Thymus (tissue), 11 donors: ENCODE data around the gene C9orf50. TPM values are rescaled to one million over a fixed set of nuclear protein-coding genes. Genes with fewer than 3 reads are reported as not detected.

Source experiments
- DNase-seq, 9 donors: peaks; one replicate each; pipeline ENCODE4 v3.0.0-alpha.2; 2013; ENCODE audit warnings: low spot score in 9 of 9, low read depth in 6 of 9, missing footprints in 1 of 9
- H3K27ac ChIP-seq, 2 donors: one replicate each; pipeline ENCODE4 v1.5.1; 2013; ENCODE audit warnings: control low read depth in 1 of 2, low read depth in 1 of 2, low read length in 1 of 2, mild to moderate bottlenecking in 1 of 2, moderate library complexity in 1 of 2
- H3K27me3 ChIP-seq, 2 donors: one replicate each; pipeline ENCODE4 v1.5.1; 2013; ENCODE audit warnings: low read length in 1 of 2; ENCODE audit not compliant: control insufficient read depth in 2 of 2, insufficient read depth in 1 of 2
- H3K36me3 ChIP-seq, 2 donors: one replicate each; pipeline ENCODE4 v1.5.1; 2013; ENCODE audit warnings: low read length in 1 of 2, mild to moderate bottlenecking in 1 of 2, moderate library complexity in 1 of 2; ENCODE audit not compliant: control insufficient read depth in 2 of 2, insufficient read depth in 2 of 2
- H3K4me1 ChIP-seq, 2 donors: one replicate each; pipeline ENCODE4 v1.5.1; 2013; ENCODE audit warnings: low read length in 2 of 2; ENCODE audit not compliant: control insufficient read depth in 2 of 2, insufficient read depth in 2 of 2
- H3K4me3 ChIP-seq, 2 donors: one replicate each; pipeline ENCODE4 v1.5.1; 2013; ENCODE audit warnings: low read length in 2 of 2, control low read depth in 1 of 2, mild to moderate bottlenecking in 1 of 2
- H3K9me3 ChIP-seq, 2 donors: one replicate each; pipeline ENCODE4 v1.5.1; 2013; ENCODE audit warnings: low read length in 1 of 2, mild to moderate bottlenecking in 1 of 2; ENCODE audit not compliant: control insufficient read depth in 2 of 2, insufficient read depth in 1 of 2
- WGBS: extraction: QIAGEN DNeasy Blood & Tissue Kit; methylation state at CpG from one replicate; pipeline ENCODE4 v1.1.7; 2013; 5-methylcytosine and 5-hydroxymethylcytosine counted together
- polyA plus RNA-seq: library from polyadenylated mRNA; stranded (reverse); fragments of 200-250 nt; gene quantifications from one replicate; pipeline ENCODE4 v1.2.3, GENCODE V29; 2013
- total RNA-seq: library from RNA; stranded (reverse); fragments of 120-200 nt; gene quantifications from one replicate; pipeline ENCODE4 v1.2.4, GENCODE V29; 2013
- donor health status: healthy.

C9orf50 gene
- total and polyA plus RNA-seq, 2 donors, result 0.05 to 0.23 TPM

DNA sequence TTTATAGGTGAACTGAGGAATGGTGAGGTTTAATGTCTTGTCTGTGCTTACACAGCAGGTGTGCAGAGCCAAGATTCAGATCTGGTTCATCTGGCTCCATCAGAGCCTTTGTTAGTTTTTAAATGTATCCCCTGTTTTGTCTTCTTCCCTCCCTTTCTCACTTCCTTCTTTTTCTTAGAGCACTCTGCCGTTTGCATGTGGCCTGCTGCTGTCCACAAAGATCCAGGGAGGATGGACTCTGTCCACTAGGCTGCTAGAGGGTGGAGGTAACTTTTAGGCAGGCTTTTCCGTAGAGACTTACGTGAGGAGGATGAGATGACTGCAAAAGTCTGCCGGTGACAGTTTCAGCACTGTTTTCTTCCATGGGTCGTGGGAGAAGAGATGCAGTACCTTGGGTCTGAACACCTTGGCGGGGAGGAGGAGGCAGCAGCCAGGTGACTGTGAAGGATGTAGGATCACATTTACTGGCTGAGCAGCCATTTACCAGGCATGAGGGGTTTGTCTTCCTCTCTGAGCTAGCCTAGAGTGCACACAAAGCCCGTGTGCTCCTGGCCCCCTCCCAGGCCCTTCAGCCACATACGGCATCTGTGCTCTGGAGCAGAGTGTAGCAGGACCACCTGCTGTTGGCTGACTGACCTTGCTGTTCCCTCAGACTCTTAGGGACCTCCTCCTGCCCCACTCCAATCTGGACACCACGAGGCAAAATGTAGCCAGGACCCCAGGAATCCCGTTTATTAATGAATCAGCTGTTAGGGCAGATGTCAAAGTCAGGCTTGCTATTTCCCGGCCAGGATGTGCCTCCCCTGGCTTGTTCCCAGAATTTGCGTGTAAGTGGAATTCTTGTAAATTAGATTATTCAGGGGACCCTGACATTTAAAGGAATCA is 6.9 kb upstream of the C9orf50 start:
- H3K27ac ChIP-seq, result peak overlapping the region in 1 of 2 donors; percentile 3
- H3K4me3 ChIP-seq, result peak overlapping the region; percentile 92 to 93
- WGBS, result 86% methylated on average over 12 of the region's 12 CpGs
- H3K27me3 ChIP-seq, result no peaks in the 10 kb centered on the region
- H3K9me3 ChIP-seq, result no peaks in the 10 kb centered on the region
- no peak for DNase-seq
- peaks cover 19 to 40% of the 10 kb centered on the region in 2 donors for H3K4me1 ChIP-seq
- peaks cover 21 to 42% of the 10 kb centered on the region in 2 donors for H3K36me3 ChIP-seq

DNA sequence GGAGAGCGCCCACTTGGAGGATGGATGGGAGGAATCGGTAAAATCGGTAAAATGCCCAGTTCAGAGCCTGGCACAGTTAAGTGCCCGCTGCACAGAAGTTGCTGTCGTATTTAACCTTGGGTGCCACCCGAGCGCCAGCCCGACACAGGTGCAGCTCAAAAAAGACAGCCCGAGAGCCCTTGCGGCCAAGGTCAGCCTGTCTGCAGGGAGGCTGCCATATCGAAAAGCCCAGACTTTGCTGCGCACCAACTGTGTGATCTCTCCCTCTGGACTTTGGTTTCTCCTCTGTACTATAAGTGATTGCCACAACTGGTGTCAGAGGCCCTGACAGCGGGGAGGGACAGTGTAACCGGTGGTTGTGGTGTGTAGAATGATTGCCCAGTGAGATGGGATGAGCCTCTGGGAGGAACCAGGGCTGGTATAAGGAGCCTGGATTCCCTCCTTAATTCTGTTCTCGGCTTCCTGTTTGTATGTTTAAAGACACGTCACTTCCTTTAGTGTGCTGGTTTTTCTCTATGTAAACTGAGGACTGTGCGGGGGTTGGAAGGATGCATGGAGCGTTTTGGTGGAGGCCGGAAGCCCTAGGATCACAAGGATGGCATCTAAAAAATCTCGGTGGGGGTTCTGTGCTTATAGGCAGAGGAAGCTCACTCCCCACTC is 5.9 kb upstream of the C9orf50 start:
- Histone ChIP-seq H3K4me1 (peaks cover 19 to 40% of the 10 kb centered on the region in 2 donors), H3K4me3 (peak overlapping the region; percentile 92 to 93), H3K27ac (peak overlapping the region; percentile 94 to 95), H3K9me3 (no peaks in the 10 kb centered on the region), H3K27me3 (peaks cover 2 to 4% of the 10 kb centered on the region in 2 donors), H3K36me3 (peaks cover 16 to 33% of the 10 kb centered on the region in 2 donors)
- DNase-seq, result peak in 1 of 9 donors; percentile 49
- 11% methylated on average over 20 of the region's 20 CpGs for WGBS

DNA sequence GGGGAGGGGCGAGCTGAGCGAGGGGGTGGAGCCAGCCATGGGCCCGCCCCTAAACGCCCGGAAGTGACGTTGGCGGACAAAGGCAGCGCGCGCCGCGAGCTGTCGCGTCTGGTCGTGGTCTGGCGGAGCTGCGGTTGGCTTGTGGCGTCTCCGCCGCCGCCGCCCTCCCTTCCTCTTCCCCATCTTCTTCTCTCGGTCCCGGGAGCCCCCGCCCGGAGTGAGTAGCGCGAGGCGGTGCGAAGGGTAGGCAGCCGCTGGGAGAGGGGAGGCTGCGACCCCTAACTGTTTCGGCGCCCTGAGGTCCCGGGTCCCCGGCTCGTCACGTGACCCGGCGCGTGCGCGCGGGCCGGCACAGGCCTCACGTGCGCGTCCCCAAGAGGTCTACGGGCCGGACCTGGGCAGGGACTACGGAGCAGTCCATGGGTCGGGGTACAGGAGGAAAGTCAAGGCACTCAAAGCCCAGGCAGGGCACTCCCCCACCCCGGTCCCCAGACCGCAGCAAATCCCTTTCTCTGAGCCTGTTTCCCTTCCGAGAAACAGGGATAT is 5.3 kb upstream of the C9orf50 start, which contains the start of gene NTMT1:
Gene NTMT1, plus strand, starts transcription at position 85 of the 546 bp plus-strand sequence. CDS start 6,541 bp downstream, outside the sequence.
- Histone ChIP-seq H3K4me3 (peak within 1 kb of the TSS; percentile 92 to 93), H3K9me3 (no peaks in the 10 kb centered on the region), H3K27me3 (peaks cover 3 to 10% of the 10 kb centered on the region in 2 donors), H3K27ac (peak within 1 kb of the TSS; percentile 94 to 95), H3K36me3 (peaks cover 11 to 28% of the 10 kb centered on the region in 2 donors), H3K4me1 (peaks cover 19 to 40% of the 10 kb centered on the region in 2 donors)
- under 1% methylated on average over 55 of the region's 55 CpGs for WGBS
- DNase-seq, result peak in 7 of 9 donors; percentile 59 to 90 (median 82)

DNA sequence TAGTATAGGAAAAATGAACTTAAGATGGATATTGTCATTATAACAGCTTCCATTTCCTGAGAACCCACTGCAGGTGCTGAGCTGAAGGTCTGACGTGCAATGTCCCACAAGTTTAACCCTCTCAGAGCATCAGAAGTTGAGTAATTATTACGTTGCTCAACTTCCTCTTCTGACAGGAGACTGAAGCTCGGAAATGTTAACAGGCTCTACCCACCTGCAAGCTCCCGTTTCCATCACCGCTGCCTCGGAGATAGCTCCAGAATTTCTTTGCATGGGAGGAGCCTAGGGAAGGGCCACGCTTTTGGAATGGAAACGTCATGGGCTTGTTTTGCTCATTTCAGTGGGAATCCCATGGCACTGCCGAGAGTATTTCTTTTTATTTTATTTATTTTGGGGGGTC is 4.0 kb upstream of the C9orf50 start:
- peak overlapping the region; percentile 46 to 94 for H3K27ac ChIP-seq
- peaks cover 6 to 18% of the 10 kb centered on the region in 2 donors for H3K36me3 ChIP-seq
- 4% methylated on average over 9 of the region's 9 CpGs for WGBS
- H3K9me3 ChIP-seq, result no peaks in the 10 kb centered on the region
- H3K4me1 ChIP-seq, result peaks cover 19 to 48% of the 10 kb centered on the region in 2 donors
- H3K4me3 ChIP-seq, result peak overlapping the region; percentile 8 to 93
- DNase-seq, result peak in 4 of 9 donors; percentile 34 to 79 (median 48)
- peaks cover 14 to 22% of the 10 kb centered on the region in 2 donors for H3K27me3 ChIP-seq

DNA sequence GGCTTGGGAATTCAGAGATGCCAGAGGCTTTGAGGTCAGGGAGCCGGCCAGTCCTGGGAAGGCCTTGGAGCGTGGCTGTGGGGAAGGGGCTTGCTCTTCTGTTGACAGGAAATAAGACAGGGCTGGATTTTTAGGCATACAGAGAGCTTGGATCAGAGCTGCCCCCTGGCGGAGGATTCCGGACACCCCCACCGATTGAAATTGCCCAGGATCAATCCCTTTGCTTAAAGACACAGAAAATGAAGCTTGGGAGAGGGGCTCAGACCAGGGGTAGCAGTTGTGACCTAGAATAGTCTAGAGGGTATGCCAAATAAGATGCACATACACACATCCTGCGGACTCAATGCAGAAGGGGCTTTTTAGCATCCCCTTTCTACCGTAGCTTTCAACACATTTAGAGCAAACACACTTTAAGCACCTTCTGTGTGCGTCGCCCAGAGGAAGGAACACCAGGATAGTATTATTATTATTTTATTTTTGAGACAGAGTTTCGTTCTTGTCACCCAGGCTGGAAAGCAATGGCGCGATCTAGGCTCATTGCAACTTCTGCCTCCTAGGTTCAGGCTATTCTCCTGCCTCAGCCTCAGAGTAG is 3.4 kb upstream of the C9orf50 start:
- Histone ChIP-seq H3K36me3 (peaks cover 6 to 16% of the 10 kb centered on the region in 2 donors), H3K27me3 (peaks cover 21 to 29% of the 10 kb centered on the region in 2 donors), H3K27ac (peak overlapping the region in 1 of 2 donors; percentile 94), H3K4me1 (peaks cover 19 to 53% of the 10 kb centered on the region in 2 donors), H3K9me3 (peaks cover 2 to 5% of the 10 kb centered on the region in 2 donors), H3K4me3 (no peak overlapping the region)
- DNase-seq, result peak in 5 of 9 donors; percentile 50 to 81 (median 70)
- 46% methylated on average over 12 of the region's 12 CpGs for WGBS

DNA sequence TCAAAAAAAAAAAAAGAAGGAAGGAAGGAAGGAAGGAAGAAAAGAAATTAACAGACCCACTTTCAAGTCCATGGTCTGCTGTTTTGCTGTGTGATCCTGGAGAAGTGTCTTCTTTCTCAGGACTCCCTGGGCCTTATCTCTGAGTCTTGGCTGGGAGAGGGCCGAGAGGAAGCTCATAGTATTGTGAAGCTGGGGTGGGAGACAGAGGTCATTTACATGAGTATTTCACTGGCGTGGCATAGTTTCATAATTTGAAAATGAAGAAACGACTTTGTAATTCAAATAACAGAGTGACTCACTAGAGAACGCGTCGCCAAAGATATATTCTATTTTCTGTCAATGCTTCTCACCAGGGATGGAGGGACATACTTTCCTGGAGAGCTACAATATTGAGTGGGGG is 2.4 kb upstream of the C9orf50 start:
- peaks cover 19 to 53% of the 10 kb centered on the region in 2 donors for H3K4me1 ChIP-seq
- 94% methylated on average over 6 of the region's 6 CpGs for WGBS

DNA sequence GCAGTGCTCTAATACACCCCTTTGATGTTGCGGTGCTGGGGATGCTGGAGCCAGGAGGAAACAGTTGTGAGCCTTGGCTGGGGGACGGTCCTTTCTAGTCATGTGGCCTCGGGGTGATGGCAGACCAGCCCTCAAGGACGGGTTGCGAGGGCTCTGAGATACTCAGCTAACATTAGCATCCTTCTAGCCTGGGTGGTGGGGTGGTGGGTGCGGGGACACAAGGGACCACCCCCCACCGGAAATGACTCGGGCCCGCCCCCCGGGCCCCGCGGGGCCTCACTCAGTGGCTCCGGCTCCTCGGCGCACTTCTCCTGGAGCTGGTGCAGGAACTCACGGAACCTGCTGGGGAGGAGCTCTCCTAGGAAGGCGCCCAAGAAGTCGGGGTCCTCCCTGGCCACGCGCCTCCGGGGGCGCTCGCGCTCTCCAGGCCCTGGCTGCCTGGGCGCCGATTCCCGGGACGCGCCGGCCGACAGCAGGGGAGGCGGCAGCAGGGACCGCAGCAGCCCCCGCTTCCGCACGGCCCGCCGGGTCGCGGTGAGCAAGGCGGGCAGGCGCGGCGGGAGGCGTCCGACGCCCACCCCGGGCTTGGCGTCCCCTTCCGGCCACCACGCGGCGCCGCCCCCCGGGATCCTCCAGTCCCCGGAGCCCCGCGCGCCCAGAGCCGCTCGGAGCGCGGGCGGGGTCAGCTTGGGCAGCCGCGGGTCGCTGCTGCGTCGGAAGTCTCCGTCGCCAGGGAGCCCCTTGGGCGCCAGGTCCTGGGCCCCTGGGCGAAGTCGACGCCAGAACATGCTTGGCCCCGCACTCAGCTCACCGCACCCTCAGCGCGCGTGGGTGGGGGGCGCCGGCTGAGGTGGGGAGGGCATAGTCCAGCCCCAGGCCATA is 873 bp downstream of the C9orf50 start:
- no peak for DNase-seq
- H3K9me3 ChIP-seq, result peaks cover 2 to 5% of the 10 kb centered on the region in 2 donors
- 2% methylated on average over 82 of the region's 82 CpGs for WGBS
- H3K4me3 ChIP-seq, result peak overlapping the region in 1 of 2 donors; percentile 46
- peaks cover 5 to 25% of the 10 kb centered on the region in 2 donors for H3K4me1 ChIP-seq
- H3K27me3 ChIP-seq, result peaks cover 29 to 53% of the 10 kb centered on the region in 2 donors
- no peaks in the 10 kb centered on the region for H3K36me3 ChIP-seq
- H3K27ac ChIP-seq, result peak overlapping the region in 1 of 2 donors; percentile 18

More for the DNA sequence above, 2.4 kb upstream of the C9orf50 start:
- Histone ChIP-seq H3K9me3 (peaks cover 2 to 5% of the 10 kb centered on the region in 2 donors), H3K4me3 (no peak overlapping the region), H3K27me3 (peaks cover 26 to 36% of the 10 kb centered on the region in 2 donors), H3K27ac (no peak overlapping the region), H3K36me3 (peaks cover 0 to 9% of the 10 kb centered on the region in 2 donors)
- no peak for DNase-seq

DNA sequence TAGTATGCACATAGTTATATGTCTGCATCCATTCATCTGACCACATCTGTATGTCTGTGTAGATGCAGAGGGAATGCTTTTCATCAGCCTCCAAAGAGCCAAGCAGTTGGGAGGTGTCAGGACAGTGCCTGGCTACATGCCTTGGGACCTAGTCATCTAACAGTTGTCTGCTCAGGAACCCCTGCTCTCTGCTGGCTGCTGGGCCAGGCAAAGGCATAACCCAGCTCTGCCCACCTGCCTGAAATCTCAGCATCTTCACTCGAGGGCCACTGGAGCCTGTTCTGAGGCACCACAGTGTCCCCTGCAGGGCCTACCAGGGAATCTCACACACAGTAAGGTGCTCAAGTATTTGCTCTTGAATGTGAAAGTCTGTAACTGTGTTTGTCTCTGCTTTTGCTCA is 3.7 kb downstream of the C9orf50 start:
- Histone ChIP-seq H3K27me3 (peaks cover 29 to 75% of the 10 kb centered on the region in 2 donors), H3K36me3 (no peaks in the 10 kb centered on the region), H3K27ac (no peak overlapping the region), H3K4me1 (peaks cover 0 to 13% of the 10 kb centered on the region in 2 donors), H3K4me3 (no peak overlapping the region), H3K9me3 (peaks cover 2 to 5% of the 10 kb centered on the region in 2 donors)
- no peak for DNase-seq
- WGBS, result 9% methylated on average over 1 of the region's 1 CpG
